Measurements from ENCODE around the gene PDLIM7.

The PDLIM7 gene

DNA sequence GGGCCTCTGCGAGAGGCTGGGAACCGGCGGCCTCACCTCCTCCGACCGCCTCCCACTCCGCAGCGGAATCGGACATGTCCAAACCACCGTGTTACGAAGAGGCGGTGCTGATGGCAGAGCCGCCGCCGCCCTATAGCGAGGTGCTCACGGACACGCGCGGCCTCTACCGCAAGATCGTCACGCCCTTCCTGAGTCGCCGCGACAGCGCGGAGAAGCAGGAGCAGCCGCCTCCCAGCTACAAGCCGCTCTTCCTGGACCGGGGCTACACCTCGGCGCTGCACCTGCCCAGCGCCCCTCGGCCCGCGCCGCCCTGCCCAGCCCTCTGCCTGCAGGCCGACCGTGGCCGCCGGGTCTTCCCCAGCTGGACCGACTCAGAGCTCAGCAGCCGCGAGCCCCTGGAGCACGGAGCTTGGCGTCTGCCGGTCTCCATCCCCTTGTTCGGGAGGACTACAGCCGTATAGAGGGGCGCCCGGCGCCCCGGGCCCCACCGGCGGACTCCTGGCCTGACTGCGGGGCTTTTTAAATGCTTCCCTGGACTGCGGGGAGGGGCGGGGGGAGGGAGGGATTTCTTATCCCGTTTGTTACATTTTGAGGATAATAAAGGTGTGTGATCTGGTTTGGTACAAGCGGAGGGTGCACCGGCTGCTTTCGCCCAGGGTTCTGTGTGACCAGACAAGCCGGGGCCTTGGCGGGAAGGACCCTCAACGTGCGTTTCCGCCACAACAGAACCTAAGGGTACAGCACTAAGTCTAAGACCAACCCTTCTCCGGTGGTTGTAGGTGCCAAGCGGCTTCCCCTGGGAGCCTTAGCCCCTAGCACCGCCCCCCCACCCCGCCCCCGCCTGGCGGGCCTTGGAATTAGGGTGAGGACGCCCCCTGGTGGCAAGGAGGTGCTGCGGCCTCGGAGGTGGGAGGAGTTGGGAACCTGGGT is 41.5 kb downstream of the PDLIM7 start:
- peak; percentile 92 for DNase-seq (ENCODE audit: low read depth, low spot score)
- TF ChIP-seq, protein P1, sequence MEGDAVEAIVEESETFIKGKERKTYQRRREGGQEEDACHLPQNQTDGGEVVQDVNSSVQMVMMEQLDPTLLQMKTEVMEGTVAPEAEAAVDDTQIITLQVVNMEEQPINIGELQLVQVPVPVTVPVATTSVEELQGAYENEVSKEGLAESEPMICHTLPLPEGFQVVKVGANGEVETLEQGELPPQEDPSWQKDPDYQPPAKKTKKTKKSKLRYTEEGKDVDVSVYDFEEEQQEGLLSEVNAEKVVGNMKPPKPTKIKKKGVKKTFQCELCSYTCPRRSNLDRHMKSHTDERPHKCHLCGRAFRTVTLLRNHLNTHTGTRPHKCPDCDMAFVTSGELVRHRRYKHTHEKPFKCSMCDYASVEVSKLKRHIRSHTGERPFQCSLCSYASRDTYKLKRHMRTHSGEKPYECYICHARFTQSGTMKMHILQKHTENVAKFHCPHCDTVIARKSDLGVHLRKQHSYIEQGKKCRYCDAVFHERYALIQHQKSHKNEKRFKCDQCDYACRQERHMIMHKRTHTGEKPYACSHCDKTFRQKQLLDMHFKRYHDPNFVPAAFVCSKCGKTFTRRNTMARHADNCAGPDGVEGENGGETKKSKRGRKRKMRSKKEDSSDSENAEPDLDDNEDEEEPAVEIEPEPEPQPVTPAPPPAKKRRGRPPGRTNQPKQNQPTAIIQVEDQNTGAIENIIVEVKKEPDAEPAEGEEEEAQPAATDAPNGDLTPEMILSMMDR (IDR thresholded peaks at IDR 0.05; ENCODE audit: low read depth, low read length) = peak; percentile 96
- in situ Hi-C loops (cut with HindIII; ENCODE audit: low sequenced_read_pairs) = no loop called here
- H3K4me3 ChIP-seq (ENCODE audit: low read depth, low read length) = peak overlapping the region; percentile 9

DNA sequence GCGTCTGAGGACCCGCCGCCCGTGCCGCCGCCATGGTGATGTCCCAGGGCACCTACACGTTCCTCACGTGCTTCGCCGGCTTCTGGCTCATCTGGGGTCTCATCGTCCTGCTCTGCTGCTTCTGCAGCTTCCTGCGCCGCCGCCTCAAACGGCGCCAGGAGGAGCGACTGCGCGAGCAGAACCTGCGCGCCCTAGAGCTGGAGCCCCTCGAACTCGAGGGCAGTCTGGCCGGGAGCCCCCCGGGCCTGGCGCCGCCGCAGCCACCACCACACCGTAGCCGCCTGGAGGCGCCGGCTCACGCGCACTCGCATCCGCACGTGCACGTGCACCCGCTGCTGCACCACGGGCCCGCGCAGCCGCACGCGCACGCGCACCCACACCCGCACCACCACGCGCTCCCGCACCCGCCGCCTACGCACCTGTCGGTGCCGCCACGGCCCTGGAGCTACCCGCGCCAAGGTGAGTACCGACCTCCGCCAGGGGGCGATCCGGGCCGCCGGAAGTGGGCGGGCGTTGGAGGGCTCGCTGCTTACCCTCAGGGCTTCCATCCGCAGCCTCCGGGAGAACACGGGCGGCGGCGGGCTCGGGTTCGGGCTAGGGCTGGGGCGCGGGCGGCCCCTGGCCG is 42.3 kb downstream of the PDLIM7 start:
- TF ChIP-seq, protein P1 (IDR thresholded peaks at IDR 0.05; ENCODE audit: low read depth, low read length) = peak; percentile 63
- peak; percentile 71 for DNase-seq (ENCODE audit: low read depth, low spot score)
- in situ Hi-C loops (cut with HindIII; ENCODE audit: low sequenced_read_pairs) = no loop called here
- peak overlapping the region; percentile 27 for H3K4me3 ChIP-seq (ENCODE audit: low read depth, low read length)

DNA sequence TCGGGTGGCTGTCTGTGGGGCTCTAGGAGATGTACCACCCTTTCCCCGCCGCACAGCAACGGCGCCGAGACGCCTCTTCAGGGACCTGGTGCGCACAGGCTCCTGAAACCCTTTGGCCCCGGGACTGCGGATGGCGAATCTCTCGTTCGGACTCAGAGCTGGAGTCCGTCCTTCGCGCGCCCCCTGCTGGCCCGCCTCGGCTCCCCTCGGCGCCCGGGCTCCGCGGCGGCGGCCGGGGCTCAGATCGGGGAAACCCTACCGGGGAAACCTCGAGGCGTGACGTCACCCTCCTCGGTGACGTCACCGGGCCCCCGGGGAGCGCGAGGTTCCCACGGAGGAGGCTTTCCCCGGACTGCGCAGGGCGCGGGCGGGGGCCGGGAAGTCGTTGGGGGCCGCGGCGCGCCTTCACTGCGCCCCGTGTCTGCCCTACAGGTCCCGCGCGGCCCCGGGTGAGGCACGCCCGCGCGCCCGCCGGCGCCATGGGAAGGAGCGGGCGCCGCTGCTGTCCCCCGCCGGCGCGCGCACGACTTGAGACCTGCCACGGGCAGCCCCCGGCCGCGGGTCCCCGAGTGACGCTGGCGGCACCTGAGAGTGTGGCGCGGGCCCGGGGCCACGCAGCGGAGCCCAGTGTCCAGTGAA is 42.9 kb downstream of the PDLIM7 start:
- TF ChIP-seq, protein P1 (IDR thresholded peaks at IDR 0.05; ENCODE audit: low read depth, low read length) = peak; percentile 79
- peak overlapping the region; percentile 27 for H3K4me3 ChIP-seq (ENCODE audit: low read depth, low read length)
- DNase-seq (ENCODE audit: low read depth, low spot score) = peak; percentile 89
- in situ Hi-C loops (cut with HindIII; ENCODE audit: low sequenced_read_pairs) = no loop called here

DNA sequence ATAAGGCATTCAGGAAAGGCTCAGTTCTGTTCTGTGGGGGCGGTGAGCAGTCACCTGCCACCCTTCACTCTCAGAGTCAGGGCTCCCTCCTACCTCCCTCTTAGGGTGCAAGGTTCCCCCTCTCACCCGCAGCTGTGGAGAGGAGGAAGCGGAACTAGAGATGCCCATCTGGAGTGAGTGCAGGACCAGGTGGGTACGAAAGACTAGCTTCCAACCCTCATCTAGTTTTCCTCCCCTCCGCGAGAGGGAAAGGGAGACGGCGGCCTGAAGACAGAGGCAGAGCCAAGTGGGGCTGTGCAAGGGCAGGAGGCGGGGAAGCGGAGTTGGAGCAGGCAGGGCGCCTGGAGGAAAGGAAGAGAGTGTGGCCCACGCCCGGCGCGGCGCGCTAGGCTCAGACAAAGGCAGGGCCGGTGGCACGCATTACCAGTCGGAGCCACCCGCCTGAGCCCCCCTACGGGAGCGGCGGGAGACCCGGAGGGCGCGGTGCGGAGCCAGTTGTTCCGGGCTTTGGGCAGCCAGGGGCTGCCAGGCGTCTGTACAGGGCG is 43.5 kb downstream of the PDLIM7 start:
- TF ChIP-seq, protein P1 (IDR thresholded peaks at IDR 0.05; ENCODE audit: low read depth, low read length) = no peak
- H3K4me3 ChIP-seq (ENCODE audit: low read depth, low read length) = peak overlapping the region; percentile 27
- no peak for DNase-seq (ENCODE audit: low read depth, low spot score)
- in situ Hi-C loops (cut with HindIII; ENCODE audit: low sequenced_read_pairs) = no loop called here

DNA sequence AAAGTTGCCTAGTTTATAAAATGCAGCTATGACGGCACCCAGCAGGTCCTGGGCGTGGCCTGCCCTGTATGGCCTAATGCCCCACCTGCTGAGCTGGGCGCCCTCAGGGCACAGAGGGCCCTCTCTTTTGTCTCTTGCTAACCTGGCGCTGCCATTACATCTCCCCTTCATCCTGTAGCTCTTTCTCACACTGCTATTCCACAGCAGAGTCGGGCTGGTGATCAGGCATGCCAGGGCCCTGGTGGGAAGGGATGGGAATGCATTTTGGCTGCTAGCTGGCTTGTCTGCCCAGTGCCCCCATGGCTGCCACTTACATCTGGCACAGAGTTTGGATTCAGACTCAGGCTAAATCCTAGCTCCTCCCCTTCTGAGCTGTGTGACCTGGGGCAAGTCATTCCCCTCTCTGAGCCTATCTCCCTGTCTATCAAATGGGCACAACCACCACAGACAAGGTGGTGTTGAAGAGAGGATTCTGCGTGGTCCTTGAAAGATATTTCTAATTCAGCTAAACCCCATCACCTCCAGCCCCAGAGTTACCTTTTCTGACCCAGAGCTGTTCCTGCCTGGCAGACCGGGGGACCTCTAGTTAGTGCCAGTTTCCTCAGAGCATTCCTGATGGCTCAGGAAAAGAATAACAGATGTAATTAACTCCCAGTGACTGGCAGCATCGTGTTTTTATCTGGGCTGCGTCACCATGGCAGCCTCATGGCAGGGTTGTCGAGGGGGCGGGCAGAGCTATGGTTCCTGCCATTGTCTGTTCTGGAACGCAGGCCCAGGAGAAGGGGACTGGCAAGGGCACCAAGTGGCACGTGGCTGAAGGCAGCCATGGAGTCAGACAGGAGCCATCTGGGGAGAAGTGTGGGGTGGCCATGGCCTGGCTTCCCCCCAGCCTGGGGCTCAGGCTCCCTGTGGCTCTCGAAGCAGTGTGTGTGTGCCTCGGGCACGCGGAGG is 44.4 kb downstream of the PDLIM7 start:
- no peak for DNase-seq (ENCODE audit: low read depth, low spot score)
- no peak overlapping the region for H3K4me3 ChIP-seq (ENCODE audit: low read depth, low read length)
- in situ Hi-C loops (cut with HindIII; ENCODE audit: low sequenced_read_pairs) = no loop called here
- TF ChIP-seq, protein P1 (IDR thresholded peaks at IDR 0.05; ENCODE audit: low read depth, low read length) = no peak

Data from astrocyte of the spinal cord (primary cell).